Esophagus (tissue), 2 donors: ENCODE measurements around the gene DDX5. TPM values are rescaled to one million over a fixed set of nuclear protein-coding genes. Genes with fewer than 3 reads are reported as not detected.
"Not testable (repeated sequence)": the region's sequence is repeated elsewhere in the genome, so short reads cannot be mapped to it uniquely, and the experiment has no call there.

ENCODE experiments used
- H3K27ac ChIP-seq, 2 donors: one replicate each; pipeline ENCODE4 v1.5.1; 2013; ENCODE audit warnings: low read depth in 2 of 2, mild to moderate bottlenecking in 2 of 2, inconsistent platforms in 1 of 2, low read length in 1 of 2, moderate library complexity in 1 of 2
- H3K27me3 ChIP-seq, 2 donors: one replicate each; pipeline ENCODE4 v1.6.1; 2013; ENCODE audit warnings: low read length in 2 of 2, control low read depth in 1 of 2, mild to moderate bottlenecking in 1 of 2; ENCODE audit not compliant: insufficient read depth in 2 of 2, control insufficient read depth in 1 of 2
- H3K36me3 ChIP-seq, 2 donors: one replicate each; pipeline ENCODE4 v1.6.1; 2013; ENCODE audit warnings: low read length in 1 of 2; ENCODE audit not compliant: control insufficient read depth in 2 of 2, insufficient read depth in 2 of 2
- H3K4me1 ChIP-seq, 2 donors: one replicate each; pipeline ENCODE4 v1.6.1; 2013; ENCODE audit warnings: low read length in 1 of 2; ENCODE audit not compliant: control insufficient read depth in 2 of 2, insufficient read depth in 2 of 2
- H3K4me3 ChIP-seq, 2 donors: one replicate each; pipeline ENCODE4 v1.5.1; 2013; ENCODE audit warnings: low read length in 2 of 2, mild to moderate bottlenecking in 2 of 2, low read depth in 1 of 2, moderate library complexity in 1 of 2
- H3K9me3 ChIP-seq, 2 donors: one replicate each; pipeline ENCODE4 v1.6.1; 2013; ENCODE audit warnings: mild to moderate bottlenecking in 2 of 2, low read depth in 1 of 2, low read length in 1 of 2, moderate library complexity in 1 of 2; ENCODE audit not compliant: control insufficient read depth in 2 of 2, insufficient read depth in 1 of 2
- WGBS, 2 donors: extraction: QIAGEN DNeasy Blood & Tissue Kit; methylation state at CpG; one replicate each; pipeline ENCODE4 v1.1.7; 2013; 5-methylcytosine and 5-hydroxymethylcytosine counted together
- polyA plus RNA-seq, 2 donors: library from polyadenylated mRNA; stranded (reverse); fragments of 200-250 nt; gene quantifications; one replicate each; pipeline ENCODE4 v1.2.3, GENCODE V29; 2013
- donor health status: healthy with polysubstance abuse.
- donor health status: Bipolar disorder and iron deficiency.

DDX5 gene
- polyA plus RNA-seq, 2 donors, result 333 to 392 TPM

DNA sequence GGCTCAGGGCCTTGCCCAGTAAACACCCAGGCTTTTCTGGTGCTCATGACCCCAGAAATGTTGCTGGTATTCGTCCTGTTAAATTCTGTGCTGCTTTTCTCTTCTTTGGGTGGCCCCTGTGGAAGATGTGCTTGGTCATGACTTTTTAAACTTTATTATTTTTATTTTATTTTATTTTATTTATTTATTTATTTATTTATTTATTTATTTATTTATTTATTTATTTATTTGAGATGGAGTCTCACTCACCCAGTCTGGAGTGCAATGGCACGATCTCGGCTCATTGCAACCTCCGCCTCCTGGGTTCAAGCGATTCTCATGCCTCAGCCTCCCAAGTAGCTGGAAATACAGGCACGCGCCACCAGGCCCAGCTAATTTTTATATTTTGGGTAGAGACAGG, 46.3 kb downstream of the DDX5 start:
- not testable (repeated sequence) for H3K9me3 ChIP-seq, H3K4me1 ChIP-seq, H3K36me3 ChIP-seq, H3K4me3 ChIP-seq, H3K27me3 ChIP-seq, H3K27ac ChIP-seq
- WGBS, 2 donors, result 96 to 97% methylated on average over 7 of the region's 7 CpGs

DNA sequence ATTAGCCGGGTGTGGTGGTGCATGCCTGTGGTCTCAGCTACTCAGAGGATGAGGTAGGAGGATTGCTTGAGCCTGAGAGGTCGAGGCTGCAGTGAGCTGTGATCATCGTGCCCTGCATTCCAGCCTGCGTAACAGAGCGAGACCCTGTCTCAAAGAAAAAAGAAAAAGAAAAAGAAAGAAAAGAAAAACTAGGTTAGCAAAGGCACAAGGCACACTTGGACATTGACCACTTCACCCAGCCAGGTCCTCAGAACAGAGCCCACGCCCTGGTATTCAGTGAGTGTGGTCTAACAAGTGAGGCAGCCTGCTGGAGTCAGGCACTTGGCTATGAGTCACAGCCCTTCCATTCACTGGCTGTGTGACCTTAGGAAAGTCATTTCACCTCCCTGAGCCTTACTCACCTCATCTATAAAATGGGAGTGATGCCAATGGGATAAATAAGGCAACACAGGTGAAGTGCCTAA, 46.8 kb downstream of the DDX5 start:
- Histone ChIP-seq H3K4me1 (peaks cover 0 to 3% of the 10 kb centered on the region in 2 donors), H3K36me3 (no peaks in the 10 kb centered on the region), H3K4me3 (no peak overlapping the region), H3K9me3 (no peaks in the 10 kb centered on the region), H3K27ac (no peak overlapping the region), H3K27me3 (no peaks in the 10 kb centered on the region)
- WGBS, 2 donors, result 77 to 84% methylated on average over 6 of the region's 6 CpGs

- Histone ChIP-seq H3K4me3 (no peak overlapping the region), H3K4me1 (peaks cover 0 to 3% of the 10 kb centered on the region in 2 donors), H3K9me3 (no peaks in the 10 kb centered on the region), H3K27ac (no peak overlapping the region), H3K36me3 (no peaks in the 10 kb centered on the region), H3K27me3 (no peaks in the 10 kb centered on the region)
- WGBS, 2 donors, result 86 to 87% methylated on average over 8 of the region's 8 CpGs
Measured at GRCh38 chr17:64458756-64459155, 47.3 kb downstream of the DDX5 start.

DNA sequence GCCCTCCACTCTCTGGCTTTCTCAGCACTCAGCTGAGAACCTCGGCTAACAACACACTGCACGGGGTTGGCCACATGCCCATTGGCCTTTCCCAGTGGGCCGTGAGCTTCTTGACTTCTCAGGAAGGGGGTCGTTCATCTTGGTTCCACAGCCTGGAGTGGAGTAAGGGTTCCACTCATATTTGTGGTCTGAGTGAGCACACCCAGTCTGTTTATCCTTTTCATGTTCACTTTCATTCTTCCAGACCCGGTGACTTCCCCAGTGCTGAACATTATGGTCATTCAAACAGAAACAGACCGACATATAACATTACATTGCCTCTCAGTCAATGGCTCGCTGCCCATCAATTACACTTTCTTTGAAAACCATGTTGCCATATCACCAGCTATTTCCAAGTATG, 48.9 kb downstream of the DDX5 start:
- Histone ChIP-seq H3K27ac (no peak overlapping the region), H3K36me3 (no peaks in the 10 kb centered on the region), H3K4me1 (peaks cover 0 to 3% of the 10 kb centered on the region in 2 donors), H3K27me3 (no peaks in the 10 kb centered on the region), H3K4me3 (no peak overlapping the region), H3K9me3 (no peaks in the 10 kb centered on the region)
- 76 to 80% methylated on average over 7 of the region's 7 CpGs for WGBS, 2 donors

GRCh38 chr17:64455993-64456885, 49.9 kb downstream of the DDX5 start:
- Histone ChIP-seq H3K4me3 (no peak overlapping the region), H3K27ac (no peak overlapping the region), H3K36me3 (no peaks in the 10 kb centered on the region), H3K27me3 (no peaks in the 10 kb centered on the region), H3K9me3 (no peaks in the 10 kb centered on the region), H3K4me1 (peaks cover 0 to 3% of the 10 kb centered on the region in 2 donors)
- 73 to 77% methylated on average over 8 of the region's 8 CpGs for WGBS, 2 donors

- H3K9me3 ChIP-seq, result no peaks in the 10 kb centered on the region
- H3K4me3 ChIP-seq, result no peak overlapping the region
- no peak overlapping the region for H3K27ac ChIP-seq
- no peaks in the 10 kb centered on the region for H3K27me3 ChIP-seq
- WGBS, 2 donors, result 63 to 66% methylated on average over 3 of the region's 3 CpGs
- no peaks in the 10 kb centered on the region for H3K36me3 ChIP-seq
- no peaks in the 10 kb centered on the region for H3K4me1 ChIP-seq
Measured at GRCh38 chr17:64449545-64449944, 56.5 kb downstream of the DDX5 start.

GRCh38 chr17:64448665-64449512, 57.2 kb downstream of the DDX5 start, which contains the start of gene MILR1:
MILR1 (plus strand) TSS chr17:64449115; CDS start chr17:64449169, 54 bp downstream.
- 29 to 35% methylated on average over 10 of the region's 10 CpGs for WGBS, 2 donors
- Histone ChIP-seq H3K27ac (peak within 1 kb of the TSS in 1 of 2 donors; percentile 33), H3K4me3 (no peak within 1 kb of the TSS), H3K36me3 (no peaks in the 10 kb centered on the region), H3K4me1 (no peaks in the 10 kb centered on the region), H3K27me3 (no peaks in the 10 kb centered on the region), H3K9me3 (no peaks in the 10 kb centered on the region)

Other genes with a start within 250 kb of the DDX5 start
- 10 to 100 TPM in 1 of 2 donors, 1 to 10 TPM in 1; 7.9 to 10.6 TPM for gene TEX2, start 243.0 kb downstream of the DDX5 start, polyA plus RNA-seq
- 10 to 100 TPM in 1 of 2 donors, 1 to 10 TPM in 1; 4.2 to 11.0 TPM for gene PECAM1, start 115.4 kb downstream of the DDX5 start, polyA plus RNA-seq
- under 1 TPM; 0.51 to 0.79 TPM for gene MILR1, start 57.2 kb downstream of the DDX5 start, polyA plus RNA-seq
- gene POLG2, start 9.2 kb downstream of the DDX5 start, polyA plus RNA-seq, result 1 to 10 TPM; 4.2 to 6.7 TPM
- gene CEP95, start 688 bp upstream of the DDX5 start, polyA plus RNA-seq, result 10 to 100 TPM; 16.7 to 33.3 TPM
- gene SMURF2, start 156.0 kb upstream of the DDX5 start, polyA plus RNA-seq, result 1 to 10 TPM; 3.1 TPM